Ovary (tissue), 3 donors: ENCODE measurements around the gene PARP2.

Experiments used
- EP300 ChIP-seq: sonication (generic); formaldehyde crosslinking; IDR thresholded peaks from one replicate; pipeline ENCODE4 v1.6.1; 2017; ENCODE audit warnings: antibody characterized with exemption
- POLR2A ChIP-seq: fragments of 450-650 bp; IDR thresholded peaks from one replicate; pipeline ENCODE4 v1.6.1; 2017; ENCODE audit warnings: antibody characterized with exemption, mild to moderate bottlenecking, moderate library complexity
- TF ChIP-seq, protein P1 (sequence below), 3 donors: fragments of 450-650 bp in 2 of 3; fragments of 200-600 bp in 1 of 3; IDR thresholded peaks; one replicate each; pipeline versions ENCODE4 v1.5.1 to v1.8.0; 2016 to 2022; ENCODE audit warnings: antibody characterized with exemption in 3 of 3, mild to moderate bottlenecking in 1 of 3
- donor health status: DM: no; HTN: no; CAD: no.

DNA sequence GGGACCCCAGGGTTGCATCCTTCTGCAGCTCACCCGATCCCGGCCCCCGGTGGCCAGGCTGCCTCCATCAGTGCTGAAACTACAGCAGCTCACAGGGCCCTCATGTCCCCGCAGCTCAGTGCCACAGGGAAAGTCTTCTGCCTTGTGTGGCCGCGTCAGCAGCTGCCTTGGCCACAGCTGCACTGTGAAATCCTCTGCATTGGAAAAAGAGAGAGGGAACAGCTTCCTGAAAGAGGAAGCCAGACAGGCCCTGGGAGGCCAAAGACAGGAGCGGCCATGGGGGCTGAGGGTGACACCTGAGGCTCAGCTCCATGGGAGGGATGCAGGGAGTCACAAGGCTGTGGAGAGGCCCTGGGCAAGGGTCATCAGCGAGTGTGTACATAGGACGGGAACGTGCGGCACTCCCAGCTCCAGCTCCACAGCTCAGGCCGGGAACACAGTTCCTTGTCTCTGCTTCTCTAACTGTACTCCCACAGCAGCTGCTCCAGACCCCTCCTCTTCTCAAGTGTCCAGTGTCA lies 32.7 kb downstream of the PARP2 start:
- TF ChIP-seq, protein P1, sequence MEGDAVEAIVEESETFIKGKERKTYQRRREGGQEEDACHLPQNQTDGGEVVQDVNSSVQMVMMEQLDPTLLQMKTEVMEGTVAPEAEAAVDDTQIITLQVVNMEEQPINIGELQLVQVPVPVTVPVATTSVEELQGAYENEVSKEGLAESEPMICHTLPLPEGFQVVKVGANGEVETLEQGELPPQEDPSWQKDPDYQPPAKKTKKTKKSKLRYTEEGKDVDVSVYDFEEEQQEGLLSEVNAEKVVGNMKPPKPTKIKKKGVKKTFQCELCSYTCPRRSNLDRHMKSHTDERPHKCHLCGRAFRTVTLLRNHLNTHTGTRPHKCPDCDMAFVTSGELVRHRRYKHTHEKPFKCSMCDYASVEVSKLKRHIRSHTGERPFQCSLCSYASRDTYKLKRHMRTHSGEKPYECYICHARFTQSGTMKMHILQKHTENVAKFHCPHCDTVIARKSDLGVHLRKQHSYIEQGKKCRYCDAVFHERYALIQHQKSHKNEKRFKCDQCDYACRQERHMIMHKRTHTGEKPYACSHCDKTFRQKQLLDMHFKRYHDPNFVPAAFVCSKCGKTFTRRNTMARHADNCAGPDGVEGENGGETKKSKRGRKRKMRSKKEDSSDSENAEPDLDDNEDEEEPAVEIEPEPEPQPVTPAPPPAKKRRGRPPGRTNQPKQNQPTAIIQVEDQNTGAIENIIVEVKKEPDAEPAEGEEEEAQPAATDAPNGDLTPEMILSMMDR (IDR thresholded peaks at IDR 0.05), result no peak
- TF ChIP-seq EP300 (no peak), POLR2A (no peak)
